RKO (cell line): ENCODE data around the gene ZNF423.

Experiments used
- DNase-seq: peaks from one replicate; pipeline ENCODE4 v3.0.0-alpha.2; 2016; ENCODE audit warnings: low spot score

ZNF423 gene

DNA sequence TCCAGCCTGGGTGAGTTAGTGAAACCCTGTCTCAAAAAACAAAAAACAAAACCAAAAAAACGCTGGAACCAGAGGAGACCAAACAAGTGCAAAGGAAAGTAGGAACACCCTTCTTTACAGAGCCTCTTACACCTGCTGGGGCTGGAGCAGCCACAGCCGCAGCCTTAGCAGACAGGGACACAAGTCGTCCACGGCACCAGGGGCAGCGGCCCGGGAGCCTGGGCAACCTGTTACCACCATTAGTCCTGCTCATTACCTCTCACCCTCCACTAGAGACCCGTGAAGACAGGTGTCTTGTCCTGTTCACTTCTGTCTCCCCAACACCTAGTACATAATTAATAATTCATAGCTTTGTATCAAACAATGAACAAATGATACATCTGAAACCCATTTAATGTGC is 398.7 kb downstream of the ZNF423 start:
- DNase-seq, result no peak

DNA sequence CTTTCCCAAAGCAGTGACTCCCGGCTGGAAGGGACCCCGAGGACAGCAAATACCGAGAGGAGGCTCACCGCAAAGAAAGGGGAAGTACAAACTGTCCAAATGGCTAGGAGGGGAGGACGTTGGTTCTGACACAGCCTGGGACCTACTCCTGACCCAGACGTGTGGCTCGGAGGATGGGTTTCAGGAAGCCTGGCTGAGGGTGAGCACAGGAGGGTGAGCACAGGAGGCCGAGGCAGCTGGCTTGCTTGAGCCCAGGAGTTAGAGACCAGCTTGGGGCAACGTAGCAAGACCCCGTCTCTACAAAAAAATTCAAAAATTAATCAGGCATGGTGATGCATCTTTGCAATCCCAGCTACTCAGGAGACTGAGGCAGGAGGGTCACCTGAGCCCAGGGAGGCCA is 399.1 kb downstream of the ZNF423 start:
- no peak for DNase-seq

GRCh38 chr16:49455991-49456745 is 399.7 kb downstream of the ZNF423 start:
- no peak for DNase-seq

- DNase-seq, result no peak
Measured at GRCh38 chr16:49455181-49455990, 400.5 kb downstream of the ZNF423 start.

DNA sequence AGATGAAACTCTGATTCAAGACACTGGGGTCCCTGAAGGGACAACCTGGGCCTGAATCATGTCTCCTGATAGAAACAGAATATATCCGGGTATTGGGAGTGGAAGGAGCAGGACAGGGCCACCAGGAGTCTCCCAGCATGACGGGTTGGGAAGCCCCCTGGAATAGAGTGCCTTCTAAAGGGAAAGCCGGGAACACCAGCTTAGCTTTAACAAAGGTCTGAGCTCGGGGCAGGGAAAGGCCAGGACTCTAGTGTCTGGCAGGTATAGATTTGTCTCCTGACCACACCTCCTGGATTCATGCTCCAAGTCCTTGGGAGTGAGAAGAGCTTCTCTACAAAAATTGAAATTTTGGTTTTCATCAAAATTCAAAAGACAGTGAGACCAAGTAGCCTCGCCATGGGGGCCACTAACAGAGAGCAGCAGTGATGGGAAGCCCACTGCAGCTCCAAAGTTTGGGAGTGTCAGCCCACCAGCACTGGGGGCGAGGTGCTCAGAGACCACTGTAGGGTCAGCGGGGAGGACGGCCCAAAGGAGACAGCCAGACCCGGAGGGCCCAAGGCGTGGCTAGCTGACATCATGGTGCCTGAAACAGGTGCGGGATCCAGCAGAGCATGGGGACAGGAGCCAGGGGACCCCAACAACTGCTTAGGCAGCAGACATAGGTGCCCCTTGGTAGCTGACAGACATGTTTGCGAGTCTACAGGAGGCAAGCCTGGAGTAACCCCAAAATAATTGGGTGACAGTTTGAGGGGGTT is 401.3 kb downstream of the ZNF423 start:
- no peak for DNase-seq

- no peak for DNase-seq
Measured at GRCh38 chr16:49453983-49454382, 401.9 kb downstream of the ZNF423 start.

DNA sequence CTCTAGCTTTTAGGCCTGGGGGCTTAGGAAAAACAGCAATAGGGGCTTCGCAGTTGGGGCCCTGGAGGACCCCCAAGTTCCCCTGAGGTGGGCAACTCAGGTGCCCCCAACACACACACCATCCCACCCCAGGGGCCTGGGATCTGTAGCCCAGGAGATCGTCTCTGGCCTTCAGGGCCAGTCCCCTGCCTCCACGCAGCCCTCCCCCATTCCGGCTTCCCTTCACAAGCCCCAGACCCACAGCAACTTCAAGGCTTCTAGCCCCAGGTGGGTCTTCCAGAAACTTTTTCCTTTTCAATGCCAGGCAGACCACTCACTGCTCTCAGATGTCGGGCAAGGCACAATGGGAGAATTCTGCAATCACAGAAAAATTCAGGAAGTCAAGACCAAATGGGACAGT is 402.9 kb downstream of the ZNF423 start:
- DNase-seq, result no peak

GRCh38 chr16:49452578-49452977 is 403.3 kb downstream of the ZNF423 start:
- no peak for DNase-seq

DNA sequence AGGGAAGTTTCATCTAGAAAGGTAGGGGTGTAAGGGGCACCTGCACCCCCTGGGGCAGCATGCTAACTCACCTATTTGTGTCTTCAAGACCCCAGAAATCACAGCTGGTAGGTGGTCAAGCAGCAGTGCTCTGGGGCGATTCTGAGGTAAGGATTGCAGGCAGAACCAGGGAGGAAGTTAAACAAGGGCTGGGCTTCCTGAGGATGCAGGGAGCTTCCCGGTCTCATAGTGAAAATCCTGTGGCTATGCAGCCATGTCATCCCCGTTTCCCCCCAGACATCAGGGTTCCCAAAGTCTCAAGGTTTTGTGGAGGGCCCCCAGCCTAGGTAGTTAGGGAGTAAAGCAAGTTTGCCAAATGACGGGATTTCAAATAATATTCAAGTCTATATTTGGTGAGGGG is 403.8 kb downstream of the ZNF423 start:
- DNase-seq, result no peak

DNA sequence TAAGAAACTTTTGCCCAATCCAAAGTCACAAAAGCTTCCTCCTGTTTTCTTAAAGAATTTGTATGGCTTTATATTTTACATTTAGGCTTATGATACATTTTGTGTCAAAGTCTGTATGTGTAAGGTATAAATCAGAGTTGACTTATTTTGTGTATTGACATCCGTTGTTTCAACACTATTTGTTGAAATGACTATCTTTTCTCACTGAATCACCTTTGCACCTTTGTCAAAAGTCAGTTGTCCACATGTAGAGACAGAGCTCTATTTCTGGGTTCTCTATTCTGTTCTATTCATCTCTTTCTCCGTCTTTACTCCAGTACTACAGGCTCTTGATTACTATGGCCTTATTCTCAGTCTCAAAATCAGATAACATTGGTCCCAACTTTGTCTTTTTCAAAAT is 409.1 kb downstream of the ZNF423 start:
- DNase-seq, result no peak

- DNase-seq, result no peak
Measured at GRCh38 chr16:49443576-49443975, 412.3 kb downstream of the ZNF423 start.

DNA sequence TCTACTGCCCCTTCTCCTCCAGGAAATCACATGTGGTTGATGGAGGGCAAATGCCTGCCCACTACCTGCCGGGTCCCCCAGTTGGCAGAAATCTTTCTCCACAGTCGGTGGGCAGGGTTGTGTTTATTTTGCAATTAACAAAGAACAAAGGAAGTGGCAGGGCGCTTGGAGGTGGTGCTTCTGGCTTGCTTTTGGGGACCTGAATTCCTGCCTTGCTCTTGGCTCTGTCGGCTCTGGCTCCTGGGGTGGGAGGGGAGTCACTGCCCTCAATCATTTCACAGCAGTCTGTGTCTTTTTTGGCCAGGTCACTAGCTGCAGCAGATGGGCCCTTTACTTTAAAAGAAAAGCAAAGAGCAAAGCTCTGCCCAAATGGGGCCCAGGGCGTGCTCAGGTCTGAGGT is 413.1 kb downstream of the ZNF423 start:
- no peak for DNase-seq

DNA sequence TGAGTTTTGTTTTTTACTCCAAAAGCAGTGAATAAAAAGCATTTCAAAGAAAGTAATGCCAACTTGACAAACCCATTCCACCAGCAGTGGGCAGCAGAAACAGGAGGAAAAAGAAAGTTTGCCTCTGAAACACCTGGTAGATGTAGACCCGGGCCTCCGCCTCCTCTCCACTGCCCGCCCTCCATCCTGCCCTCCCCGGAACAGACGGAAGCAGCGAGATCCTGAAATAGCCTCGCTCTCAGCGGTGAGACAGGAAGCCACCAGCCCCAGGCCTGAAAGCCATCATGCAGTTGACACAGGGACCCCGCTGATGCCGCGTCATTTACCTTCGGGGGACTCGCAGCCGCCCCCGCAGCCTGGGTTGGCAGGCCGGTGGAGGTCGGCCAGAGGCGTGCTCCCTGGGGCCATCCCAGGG is 414.5 kb downstream of the ZNF423 start:
- DNase-seq, result no peak

GRCh38 chr16:49440156-49441065 is 415.5 kb downstream of the ZNF423 start:
- DNase-seq, result no peak

DNA sequence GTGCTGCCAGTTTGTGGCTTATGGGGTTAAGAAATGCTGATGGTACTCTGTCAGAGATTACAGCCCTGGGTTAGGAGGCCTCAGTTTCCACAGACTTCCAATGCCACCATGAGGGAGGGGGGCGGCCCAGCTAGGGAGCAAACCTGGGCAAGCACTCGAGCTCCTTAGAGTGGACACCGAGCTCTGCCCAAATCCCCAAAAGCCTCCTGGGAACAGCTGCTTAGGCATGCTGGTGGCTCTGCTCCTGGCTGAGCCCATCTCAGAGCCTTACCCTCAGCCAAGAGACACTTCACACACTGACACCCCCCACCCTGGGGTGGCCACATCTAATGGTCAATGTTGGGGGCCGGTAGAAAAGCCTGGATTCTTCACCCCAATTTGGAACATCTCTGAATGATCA is 416.2 kb downstream of the ZNF423 start:
- no peak for DNase-seq

DNA sequence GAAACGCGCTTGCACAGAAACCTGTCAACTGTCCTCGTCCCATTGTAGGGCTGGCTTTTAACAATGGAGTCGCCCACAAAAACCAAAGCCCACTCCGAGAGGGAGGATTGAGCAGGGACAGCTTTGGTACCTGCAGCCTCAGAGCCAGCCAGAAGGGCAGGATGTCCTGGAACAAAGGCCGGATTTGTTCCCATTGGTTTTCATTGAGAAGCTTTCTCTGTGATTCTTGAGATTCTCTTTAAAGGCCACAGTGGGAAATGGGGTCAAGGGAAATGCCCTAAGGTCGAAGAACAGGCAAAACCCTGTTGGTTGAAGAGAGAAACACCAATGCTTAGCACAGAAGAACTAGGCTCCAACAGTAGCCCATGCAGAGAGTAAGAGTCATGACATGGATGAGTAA is 416.9 kb downstream of the ZNF423 start:
- DNase-seq, result no peak
